Endothelial cell of umbilical vein (primary cell): ENCODE measurements around the gene CHD9. TPM values are rescaled to one million over a fixed set of nuclear protein-coding genes. Genes with fewer than 3 reads are reported as not detected.

ENCODE experiments used
- BruUV-seq: library from RNA; stranded (reverse); fragments of 400-500 nt; replicated peaks from 2 replicates; lab custom pipeline; 2021; lab: Mats Ljungman, UMichigan
- CTCF ChIA-PET: fragments of 300-600, 350-600 bp; sonication (Branson Sonifier 250); formaldehyde crosslinking; loops from one replicate; lab custom pipeline; 2021; ENCODE audit warnings: antibody characterized with exemption, inconsistent platforms; lab: Charles Lee
- POLR2A ChIA-PET: fragments of 300-600, 350-600 bp; sonication (Branson Sonifier 250); formaldehyde crosslinking; loops from one replicate; lab custom pipeline; 2021; ENCODE audit warnings: antibody characterized with exemption, inconsistent platforms; lab: Charles Lee
- DNase-seq: peaks from one replicate; pipeline ENCODE4 v3.0.0-alpha.2; 2011; ENCODE audit warnings: low read depth, low spot score
- FAIRE-seq: peaks from 2 replicates; lab custom pipeline; 2011; peaks lifted over from hg19 to GRCh38; lab: Jason Lieb, UNC
- H2AFZ ChIP-seq: 2 replicates; pipeline ENCODE4 v1.6.0; 2012; ENCODE audit warnings: low read depth, low read length, control low read depth, inconsistent platforms
- H3K27ac ChIP-seq: 2 replicates; pipeline ENCODE4 v1.5.1; 2011; ENCODE audit warnings: low read depth, mild to moderate bottlenecking, control low read depth, low read length, moderate library complexity; ENCODE audit not compliant: insufficient read depth
- H3K27me3 ChIP-seq, 2 experiments: 2 replicates each; pipeline versions ENCODE4 v1.6.0 to v1.6.1; 2011; ENCODE audit warnings: low read length in 2 of 2, mixed read lengths in 1 of 2; ENCODE audit not compliant: control insufficient read depth in 2 of 2, insufficient read depth in 2 of 2
- H3K36me3 ChIP-seq, 2 experiments: 2 replicates in 1 of 2; 3 replicates in 1 of 2; pipeline ENCODE4 v1.5.1; 2011; ENCODE audit warnings: low read length in 2 of 2, mild to moderate bottlenecking in 1 of 2, moderate library complexity in 1 of 2; ENCODE audit not compliant: control insufficient read depth in 2 of 2, insufficient read depth in 2 of 2; ENCODE audit errors: extremely low read depth in 1 of 2
- H3K4me1 ChIP-seq: 3 replicates; pipeline ENCODE4 v1.5.1; 2011; ENCODE audit warnings: mild to moderate bottlenecking, low read length; ENCODE audit not compliant: control insufficient read depth, insufficient read depth; ENCODE audit errors: extremely low read depth
- H3K4me2 ChIP-seq: 2 replicates; pipeline ENCODE4 v1.6.1; 2011; ENCODE audit warnings: low read length, control low read depth, mixed read lengths; ENCODE audit not compliant: insufficient read depth
- H3K4me3 ChIP-seq, 3 experiments: fragments of 200-600 bp in 1 of 3; sonication (generic), shearing (Covaris generic) in 1 of 3; replicated peaks in 1 of 3; 2 replicates each; pipeline ENCODE4 v1.5.1; 2011 to 2016; ENCODE audit warnings: control low read depth in 3 of 3, low read length in 3 of 3, mild to moderate bottlenecking in 2 of 3, inconsistent platforms in 1 of 3, low read depth in 1 of 3, moderate library complexity in 1 of 3; ENCODE audit not compliant: insufficient read depth in 1 of 3
- H3K79me2 ChIP-seq: 2 replicates; pipeline ENCODE4 v1.6.0; 2012; ENCODE audit warnings: low read length, inconsistent platforms; ENCODE audit not compliant: control insufficient read depth, insufficient read depth
- H3K9ac ChIP-seq: replicated peaks from 2 replicates; pipeline ENCODE3; 2011; ENCODE audit warnings: low read length, control low read depth; ENCODE audit not compliant: insufficient read depth; ENCODE audit errors: extremely low read depth
- H3K9me1 ChIP-seq: replicated peaks from 3 replicates; pipeline ENCODE4 v1.6.0; 2011; ENCODE audit warnings: mild to moderate bottlenecking, low read length; ENCODE audit not compliant: control insufficient read depth, insufficient read depth; ENCODE audit errors: extremely low read depth
- H3K9me3 ChIP-seq: replicated peaks from 2 replicates; pipeline ENCODE4 v1.5.1; 2012; ENCODE audit warnings: low read length, inconsistent platforms; ENCODE audit not compliant: control insufficient read depth, insufficient read depth
- H4K20me1 ChIP-seq: replicated peaks from 2 replicates; pipeline ENCODE3; 2011; ENCODE audit warnings: mild to moderate bottlenecking, low read length; ENCODE audit not compliant: control insufficient read depth, insufficient read depth; ENCODE audit errors: extremely low read depth
- EZH2 ChIP-seq: IDR thresholded peaks from 2 replicates; pipeline ENCODE4 v1.6.1; 2012; ENCODE audit warnings: borderline replicate concordance, low read depth, mild to moderate bottlenecking, moderate library complexity, low read length, inconsistent platforms; ENCODE audit not compliant: severe bottlenecking
- FOS ChIP-seq: IDR thresholded peaks from 2 replicates; pipeline ENCODE4 v1.6.1; 2011; ENCODE audit warnings: mild to moderate bottlenecking, low read length, moderate library complexity, borderline replicate concordance; ENCODE audit not compliant: insufficient read depth
- GATA2 ChIP-seq: IDR thresholded peaks from 2 replicates; pipeline ENCODE4 v1.7.0; 2011; ENCODE audit warnings: low read depth, mild to moderate bottlenecking, moderate library complexity, mixed read lengths, low read length; ENCODE audit not compliant: insufficient read length, insufficient read depth
- JUN ChIP-seq: IDR thresholded peaks from 2 replicates; pipeline ENCODE4 v1.6.1; 2011; ENCODE audit warnings: borderline replicate concordance, low read depth; ENCODE audit not compliant: insufficient read length, insufficient read depth
- MYC ChIP-seq: IDR thresholded peaks from one replicate; pipeline ENCODE4 v1.6.1; 2011; ENCODE audit warnings: mild to moderate bottlenecking, low read depth, low read length
- POLR2A ChIP-seq: IDR thresholded peaks from 2 replicates; pipeline ENCODE4 v1.6.1; 2012; ENCODE audit warnings: low read depth, mild to moderate bottlenecking, control low read depth, low read length
- POLR2AphosphoS5 ChIP-seq: IDR thresholded peaks from 2 replicates; pipeline ENCODE4 v1.6.1; 2012; ENCODE audit warnings: low read depth, mild to moderate bottlenecking, control low read depth, low read length, moderate library complexity; ENCODE audit not compliant: insufficient read depth
- dilution Hi-C: fragments of 300-500 bp; cut with MboI; formaldehyde crosslinking; loops from one replicate; pipeline ENCODE4 v1.15.0; 2019; ENCODE audit warnings: low sequenced_read_pairs; ENCODE audit not compliant: extremely low pct_ligation_motif_present
- intact Hi-C: fragments of 100-400 bp; cut with micrococcal nuclease; formaldehyde crosslinking; loops from one replicate; pipeline ENCODE4 v1.10.0; 2022
- polyA plus RNA-seq, 4 experiments: library from polyadenylated mRNA; depleted of rRNA in 3 of 4; stranded (reverse) in 3 of 4; unstranded in 1 of 4; fragments of >200 nt; gene quantifications; 2 replicates each; pipeline versions ENCODE4 v1.2.1 to v1.2.3, GENCODE V29; 2011 to 2012; ENCODE audit warnings: missing spikeins in 1 of 4
- total RNA-seq: library from RNA; stranded (reverse); gene quantifications from 2 replicates; pipeline ENCODE4 v1.2.3, GENCODE V29; 2021
- TF ChIP-seq, protein P1 (sequence below), 2 donors: IDR thresholded peaks; 1 replicate in 1 of 2; 2 replicates in 1 of 2; pipeline ENCODE4 v1.5.1; 2011; ENCODE audit warnings: low read length in 2 of 2, mild to moderate bottlenecking in 2 of 2, moderate library complexity in 2 of 2, control low read depth in 1 of 2, inconsistent platforms in 1 of 2, low read depth in 1 of 2; ENCODE audit not compliant: insufficient read depth in 1 of 2; ENCODE audit errors: extremely low read depth in 1 of 2
- TF ChIP-seq, protein P2 (sequence below): IDR thresholded peaks from 2 replicates; pipeline ENCODE4 v1.6.1; 2011; ENCODE audit not compliant: insufficient read depth, insufficient read length

The CHD9 gene
- total and polyA plus RNA-seq, 2 donors (not counting 3 experiments of a cell fraction or from before 2014, with no cell fraction given): 9.9 to 59.2 TPM

DNA sequence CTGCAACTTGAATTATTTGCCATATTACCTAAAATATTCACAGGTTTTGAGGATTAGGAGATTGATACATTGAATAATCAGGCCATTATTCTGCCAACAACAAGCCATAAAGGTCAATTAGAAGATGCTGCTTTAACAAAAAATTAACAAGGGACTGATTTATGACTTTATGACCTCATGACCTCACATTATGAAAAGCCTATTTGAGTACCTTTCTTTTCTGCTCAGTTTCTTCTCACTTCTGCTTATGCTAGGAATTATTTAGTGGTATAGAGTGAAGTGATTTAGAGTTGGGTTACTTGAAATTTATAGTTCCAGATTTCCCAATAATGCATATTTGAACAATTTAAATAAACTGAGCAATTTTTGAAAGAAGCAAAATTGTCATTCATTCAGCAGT, 121.6 kb downstream of the CHD9 start:
- no peak for FAIRE-seq

More for the DNA sequence above, 121.6 kb downstream of the CHD9 start:
- Histone ChIP-seq H4K20me1 (no peaks in the 10 kb centered on the region), H2AFZ (no peak overlapping the region), H3K27me3 (no peaks in the 10 kb centered on the region), H3K4me1 (peaks cover 2% of the 10 kb centered on the region), H3K9ac (no peak overlapping the region), H3K79me2 (peaks cover 24% of the 10 kb centered on the region), H3K27ac (no peak overlapping the region), H3K4me3 (no peak overlapping the region), H3K9me1 (peaks cover 2% of the 10 kb centered on the region), H3K36me3 (peaks cover 0 to 3% of the 10 kb centered on the region in 2 experiments), H3K9me3 (no peaks in the 10 kb centered on the region), H3K4me2 (no peak overlapping the region)
- DNase-seq: no peak
- TF ChIP-seq JUN (no peak), MYC (no peak), GATA2 (no peak), FOS (no peak), EZH2 (no peak), POLR2AphosphoS5 (no peak), POLR2A (no peak)
- TF ChIP-seq, protein P1, sequence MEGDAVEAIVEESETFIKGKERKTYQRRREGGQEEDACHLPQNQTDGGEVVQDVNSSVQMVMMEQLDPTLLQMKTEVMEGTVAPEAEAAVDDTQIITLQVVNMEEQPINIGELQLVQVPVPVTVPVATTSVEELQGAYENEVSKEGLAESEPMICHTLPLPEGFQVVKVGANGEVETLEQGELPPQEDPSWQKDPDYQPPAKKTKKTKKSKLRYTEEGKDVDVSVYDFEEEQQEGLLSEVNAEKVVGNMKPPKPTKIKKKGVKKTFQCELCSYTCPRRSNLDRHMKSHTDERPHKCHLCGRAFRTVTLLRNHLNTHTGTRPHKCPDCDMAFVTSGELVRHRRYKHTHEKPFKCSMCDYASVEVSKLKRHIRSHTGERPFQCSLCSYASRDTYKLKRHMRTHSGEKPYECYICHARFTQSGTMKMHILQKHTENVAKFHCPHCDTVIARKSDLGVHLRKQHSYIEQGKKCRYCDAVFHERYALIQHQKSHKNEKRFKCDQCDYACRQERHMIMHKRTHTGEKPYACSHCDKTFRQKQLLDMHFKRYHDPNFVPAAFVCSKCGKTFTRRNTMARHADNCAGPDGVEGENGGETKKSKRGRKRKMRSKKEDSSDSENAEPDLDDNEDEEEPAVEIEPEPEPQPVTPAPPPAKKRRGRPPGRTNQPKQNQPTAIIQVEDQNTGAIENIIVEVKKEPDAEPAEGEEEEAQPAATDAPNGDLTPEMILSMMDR (IDR thresholded peaks at IDR 0.05; ENCODE audit: extremely low read depth in 1 of 2, insufficient read depth in 1 of 2, low read depth in 1 of 2, low read length in 2 of 2): no peak
- TF ChIP-seq, protein P2, sequence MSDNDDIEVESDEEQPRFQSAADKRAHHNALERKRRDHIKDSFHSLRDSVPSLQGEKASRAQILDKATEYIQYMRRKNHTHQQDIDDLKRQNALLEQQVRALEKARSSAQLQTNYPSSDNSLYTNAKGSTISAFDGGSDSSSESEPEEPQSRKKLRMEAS: no peak
- no TSS peak for BruUV-seq
- ChIA-PET POLR2A (no interaction called here), CTCF (interaction anchor here (1.3 kb wide), 1 partner anchor 32 kb away, joined by 4 read pairs; no protein-coding TSS in a partner anchor)
- intact Hi-C loops: no loop called here
- dilution Hi-C loops: no loop called here
